MG63 (cell line): ENCODE data around the gene STEAP1B. TPM values are rescaled to one million over a fixed set of nuclear protein-coding genes. Genes with fewer than 3 reads are reported as not detected.
"Not testable (repeated sequence)": the region's sequence is repeated elsewhere in the genome, so short reads cannot be mapped to it uniquely, and the experiment has no call there.

ENCODE experiments used
- DNase-seq: peaks from one replicate; pipeline ENCODE4 v3.0.0-alpha.2; 2020
- H3K27me3 ChIP-seq: fragments of 250-450 bp; sonication (Bioruptor Pico); 2 replicates; pipeline ENCODE4 v1.5.1; 2020; ENCODE audit warnings: mild to moderate bottlenecking, moderate library complexity
- H3K36me3 ChIP-seq: fragments of 250-450 bp; sonication (Bioruptor Pico); 2 replicates; pipeline ENCODE4 v1.5.1; 2020; ENCODE audit warnings: mild to moderate bottlenecking, moderate library complexity
- H3K4me3 ChIP-seq: fragments of 250-450 bp; sonication (Bioruptor Pico); 2 replicates; pipeline ENCODE4 v1.5.1; 2020; ENCODE audit warnings: mild to moderate bottlenecking, moderate library complexity
- H3K9me3 ChIP-seq: fragments of 250-450 bp; sonication (Bioruptor Pico); 2 replicates; pipeline ENCODE4 v1.5.1; 2020; ENCODE audit warnings: mild to moderate bottlenecking, moderate library complexity
- total RNA-seq: library from RNA; depleted of rRNA; stranded (reverse); fragments of >200 nt; shearing (Covaris generic); gene quantifications from 2 replicates; pipeline ENCODE4 v1.2.3, GENCODE V29; 2014; ENCODE audit warnings: low replicate concordance

Gene STEAP1B
- total RNA-seq, 1 experiment from 2014 or later: 18.2 TPM

- peaks cover 17% of the 10 kb centered on the region for H3K36me3 ChIP-seq
- no peaks in the 10 kb centered on the region for H3K27me3 ChIP-seq
- no peak overlapping the region for H3K4me3 ChIP-seq
- no peaks in the 10 kb centered on the region for H3K9me3 ChIP-seq
- DNase-seq: no peak
Observed at GRCh38 chr7:22477262-22477661, 22.7 kb downstream of the STEAP1B start.

GRCh38 chr7:22476824-22477223, 23.2 kb downstream of the STEAP1B start:
- peaks cover 15% of the 10 kb centered on the region for H3K36me3 ChIP-seq
- H3K4me3 ChIP-seq: no peak overlapping the region
- DNase-seq: no peak

GRCh38 chr7:22474645-22475044, 25.3 kb downstream of the STEAP1B start:
- H3K36me3 ChIP-seq: peaks cover 6% of the 10 kb centered on the region
- no peaks in the 10 kb centered on the region for H3K27me3 ChIP-seq
- H3K9me3 ChIP-seq: no peaks in the 10 kb centered on the region
- no peak overlapping the region for H3K4me3 ChIP-seq
- no peak for DNase-seq

More at GRCh38 chr7:22476824-22477223, 23.2 kb downstream of the STEAP1B start:
- H3K9me3 ChIP-seq: no peaks in the 10 kb centered on the region
- H3K27me3 ChIP-seq: no peaks in the 10 kb centered on the region

- no peaks in the 10 kb centered on the region for H3K9me3 ChIP-seq
- no peak overlapping the region for H3K4me3 ChIP-seq
- peaks cover 6% of the 10 kb centered on the region for H3K36me3 ChIP-seq
- DNase-seq: no peak
- no peaks in the 10 kb centered on the region for H3K27me3 ChIP-seq
Observed at GRCh38 chr7:22470981-22471380, 29.0 kb downstream of the STEAP1B start.

GRCh38 chr7:22469371-22470143, 30.4 kb downstream of the STEAP1B start:
- Histone ChIP-seq H3K27me3 (no peaks in the 10 kb centered on the region), H3K36me3 (peaks cover 4% of the 10 kb centered on the region), H3K9me3 (no peaks in the 10 kb centered on the region), H3K4me3 (no peak overlapping the region)
- DNase-seq: no peak

GRCh38 chr7:22468609-22469008, 31.4 kb downstream of the STEAP1B start:
- Histone ChIP-seq H3K36me3 (peaks cover 4% of the 10 kb centered on the region), H3K27me3 (no peaks in the 10 kb centered on the region), H3K4me3 (no peak overlapping the region), H3K9me3 (no peaks in the 10 kb centered on the region)
- DNase-seq: no peak

- H3K27me3 ChIP-seq: no peaks in the 10 kb centered on the region
- H3K9me3 ChIP-seq: no peaks in the 10 kb centered on the region
- no peak overlapping the region for H3K4me3 ChIP-seq
- peaks cover 4% of the 10 kb centered on the region; the same call in 1 of the 2 replicates for H3K36me3 ChIP-seq
- DNase-seq: no peak
Observed at GRCh38 chr7:22464299-22464698, 35.7 kb downstream of the STEAP1B start.

GRCh38 chr7:22460363-22460988, 39.5 kb downstream of the STEAP1B start:
- Histone ChIP-seq H3K27me3 (no peaks in the 10 kb centered on the region), H3K4me3 (no peak overlapping the region), H3K9me3 (no peaks in the 10 kb centered on the region), H3K36me3 (no peaks in the 10 kb centered on the region; the same call in 1 of the 2 replicates)
- DNase-seq: no peak

- no peak overlapping the region for H3K4me3 ChIP-seq
- no peaks in the 10 kb centered on the region; the same call in 1 of the 2 replicates for H3K36me3 ChIP-seq
- no peaks in the 10 kb centered on the region for H3K27me3 ChIP-seq
- no peaks in the 10 kb centered on the region for H3K9me3 ChIP-seq
- DNase-seq: no peak
Observed at GRCh38 chr7:22457471-22457870, 42.5 kb downstream of the STEAP1B start.

GRCh38 chr7:22454446-22454845, 45.5 kb downstream of the STEAP1B start:
- no peak for DNase-seq
- peaks cover 2% of the 10 kb centered on the region for H3K36me3 ChIP-seq
- no peaks in the 10 kb centered on the region for H3K9me3 ChIP-seq
- H3K27me3 ChIP-seq: no peaks in the 10 kb centered on the region
- H3K4me3 ChIP-seq: no peak overlapping the region

- no peaks in the 10 kb centered on the region for H3K9me3 ChIP-seq
- no peak for DNase-seq
- H3K4me3 ChIP-seq: no peak overlapping the region
- no peaks in the 10 kb centered on the region for H3K27me3 ChIP-seq
- peaks cover 2% of the 10 kb centered on the region; the same call in 1 of the 2 replicates for H3K36me3 ChIP-seq
Observed at GRCh38 chr7:22452960-22453558, 46.9 kb downstream of the STEAP1B start.

GRCh38 chr7:22452142-22452959, 47.6 kb downstream of the STEAP1B start:
- no peaks in the 10 kb centered on the region for H3K9me3 ChIP-seq
- no peaks in the 10 kb centered on the region for H3K27me3 ChIP-seq
- H3K4me3 ChIP-seq: no peak overlapping the region
- peaks cover 2% of the 10 kb centered on the region; the same call in 1 of the 2 replicates for H3K36me3 ChIP-seq
- no peak for DNase-seq

GRCh38 chr7:22450013-22450412, 50.0 kb downstream of the STEAP1B start:
- H3K36me3 ChIP-seq, H3K27me3 ChIP-seq, DNase-seq, H3K4me3 ChIP-seq, H3K9me3 ChIP-seq: not testable (repeated sequence)

- Histone ChIP-seq H3K27me3 (no peaks in the 10 kb centered on the region), H3K36me3 (peaks cover 2% of the 10 kb centered on the region; the same call in 1 of the 2 replicates), H3K4me3 (no peak overlapping the region), H3K9me3 (no peaks in the 10 kb centered on the region)
- DNase-seq: no peak
Observed at GRCh38 chr7:22447762-22448161, 52.2 kb downstream of the STEAP1B start.

- Histone ChIP-seq H3K4me3 (no peak overlapping the region), H3K9me3 (no peaks in the 10 kb centered on the region), H3K27me3 (no peaks in the 10 kb centered on the region), H3K36me3 (peaks cover 2% of the 10 kb centered on the region; the same call in 1 of the 2 replicates)
- no peak for DNase-seq
Observed at GRCh38 chr7:22447008-22447407, 53.0 kb downstream of the STEAP1B start.

- no peak for DNase-seq
- Histone ChIP-seq H3K9me3 (no peaks in the 10 kb centered on the region), H3K27me3 (no peaks in the 10 kb centered on the region), H3K36me3 (peaks cover 2% of the 10 kb centered on the region; the same call in 1 of the 2 replicates), H3K4me3 (no peak overlapping the region)
Observed at GRCh38 chr7:22445853-22446252, 54.1 kb downstream of the STEAP1B start.
